ENCODE results near the gene CSH2. TPM values are rescaled to one million over a fixed set of nuclear protein-coding genes. Genes with fewer than 3 reads are reported as not detected.

The CSH2 gene
- total and polyA plus RNA-seq, 2 of the 13 experiments (the other 11 are each of a cell fraction or from before 2014, with no cell fraction given), result not detected

GRCh38 chr17:63828936-63829335 is 44.5 kb downstream of the CSH2 start:
- peaks cover 51 to 71% of the 10 kb centered on the region in 2 experiments for H3K36me3 ChIP-seq (replicated peaks in 1 of 2; ENCODE audit: control insufficient read depth in 1 of 2, insufficient read depth in 2 of 2, low read length in 2 of 2)
- H3K4me2 ChIP-seq (ENCODE audit: low read depth, low read length), result peak overlapping the region; percentile 81
- intact Hi-C loops (cut with micrococcal nuclease; ENCODE audit: unreplicated experiment), result loop anchor here (5.0 kb wide), 1 partner anchor 57 kb away; the partner anchor contains the start of genes CCDC47 and DDX42

More at GRCh38 chr17:63828936-63829335, 44.5 kb downstream of the CSH2 start:
- FAIRE-seq (peak; percentile 21), ATAC-seq (no peak), DNase-seq (ENCODE audit: low spot score) (no peak)
- Histone ChIP-seq H4K20me1 (ENCODE audit: insufficient read depth, low read length) (0 out of 2 replicates have a peak, but pooled peaks cover 2% of the 10 kb centered on the region), H3K9me3 (ENCODE audit: low read length) (no peaks in the 10 kb centered on the region), H3K4me3 (replicated peaks in 1 of 3; ENCODE audit: insufficient read depth in 1 of 3, low read depth in 2 of 3, low read length in 3 of 3) (peak overlapping the region in 1 of 3 experiments; percentile 95; a peak in 1 of 6 replicates), H2AFZ (ENCODE audit: low read length) (no peak overlapping the region), H3K9ac (ENCODE audit: insufficient read depth, low read depth, low read length) (peak overlapping the region; percentile 12; the same call in 1 of the 2 replicates), H3K27ac (ENCODE audit: extremely low read length, insufficient read depth, low read length) (no peak overlapping the region), H3K27me3 (ENCODE audit: control insufficient read depth in 1 of 2, insufficient read depth in 2 of 2, low read length in 2 of 2) (no peaks in the 10 kb centered on the region; a peak in 1 of 5 replicates), H3K79me2 (ENCODE audit: insufficient read depth, low read length) (peaks cover 45% of the 10 kb centered on the region), H3K4me1 (ENCODE audit: insufficient read depth, low read length) (peaks cover 31% of the 10 kb centered on the region)
- ChIA-PET POLR2A (interaction anchor here (1.0 to 5.2 kb wide), 5 partner anchors 11 to 56 kb away, joined by 4 to 37 read pairs (median 10); partner anchors contain the start of genes CCDC47 and DDX42), CTCF (ENCODE audit: low intra/inter-chr PET ratio, low total read pairs) (no interaction called here)
- no TSS peak for BruUV-seq (replicated peaks)
- in situ Hi-C loops (cut with HindIII; ENCODE audit: extremely low pct_ligation_motif_present, low pct_unique_long_range_greater_than_20kb), result no loop called here
- WGBS (ENCODE audit: low lambda C conversion rate), result 95% methylated on average over 3 of the region's 3 CpGs
- TF ChIP-seq SMAD9 (CRISPR knock-in tag; IDR thresholded peaks at IDR 0.05), result no peak
- TF ChIP-seq ZNF263 (CRISPR knock-in tag; IDR thresholded peaks at IDR 0.05), result no peak
- TF ChIP-seq BHLHE40 (IDR thresholded peaks at IDR 0.05; ENCODE audit: low read length), result no peak
- no peak for TF ChIP-seq TFDP2 (CRISPR knock-in tag; IDR thresholded peaks at IDR 0.05)
- TF ChIP-seq IRF1 (CRISPR knock-in tag; IDR thresholded peaks at IDR 0.05; ENCODE audit: low read depth), result no peak
- no peak for TF ChIP-seq ZNF749 (CRISPR knock-in tag; IDR thresholded peaks at IDR 0.05; ENCODE audit: borderline replicate concordance)
- no peak for TF ChIP-seq ZNF891 (CRISPR knock-in tag; IDR thresholded peaks at IDR 0.05)
- TF ChIP-seq FOXP4 (CRISPR knock-in tag; IDR thresholded peaks at IDR 0.05), result no peak
- TF ChIP-seq DR1 (CRISPR knock-in tag; IDR thresholded peaks at IDR 0.05), result no peak
- no peak for TF ChIP-seq ZNF557 (CRISPR knock-in tag; IDR thresholded peaks at IDR 0.05)
- TF ChIP-seq CCDC6 (CRISPR knock-in tag; IDR thresholded peaks at IDR 0.05), result no peak
- TF ChIP-seq ZZZ3 (CRISPR knock-in tag; IDR thresholded peaks at IDR 0.05; ENCODE audit: borderline replicate concordance), result no peak
- TF ChIP-seq MEIS2 (CRISPR knock-in tag; IDR thresholded peaks at IDR 0.05), result no peak
- TF ChIP-seq ZC3H13 (CRISPR knock-in tag; IDR thresholded peaks at IDR 0.05), result no peak
- no peak for TF ChIP-seq NFYC (CRISPR knock-in tag; IDR thresholded peaks at IDR 0.05)
